ENCODE measurements around the gene KCNG3.

- TF ChIP-seq CTCF (IDR thresholded peaks at IDR 0.05) (no peak; the same call in 1 of the 2 replicates), POLR2AphosphoS5 (IDR thresholded peaks at IDR 0.05; ENCODE audit: low read depth, low read length) (no peak), SIN3A (IDR thresholded peaks at IDR 0.05; ENCODE audit: borderline replicate concordance, insufficient read depth, low read depth, low read length) (no peak)
Measured at GRCh38 chr2:42495234-42495581, 1.4 kb upstream of the KCNG3 start.
